ENCODE results near the gene GLT8D2.

GRCh38 chr12:103965255-103965589 is 84.8 kb downstream of the GLT8D2 start:
- TF ChIP-seq EZH2 (IDR thresholded peaks at IDR 0.05; ENCODE audit: borderline replicate concordance, insufficient read depth, low read depth, low read length, poor library complexity, severe bottlenecking) = no peak
- no peak for TF ChIP-seq CTCF (IDR thresholded peaks at IDR 0.05)

All from B cell (primary cell).